ENCODE data around the gene ITPR1. TPM values are rescaled to one million over a fixed set of nuclear protein-coding genes. Genes with fewer than 3 reads are reported as not detected.

The ITPR1 gene
- total and polyA plus RNA-seq, 12 donors: 9.7 to 40.3 (median 18.8) TPM

DNA sequence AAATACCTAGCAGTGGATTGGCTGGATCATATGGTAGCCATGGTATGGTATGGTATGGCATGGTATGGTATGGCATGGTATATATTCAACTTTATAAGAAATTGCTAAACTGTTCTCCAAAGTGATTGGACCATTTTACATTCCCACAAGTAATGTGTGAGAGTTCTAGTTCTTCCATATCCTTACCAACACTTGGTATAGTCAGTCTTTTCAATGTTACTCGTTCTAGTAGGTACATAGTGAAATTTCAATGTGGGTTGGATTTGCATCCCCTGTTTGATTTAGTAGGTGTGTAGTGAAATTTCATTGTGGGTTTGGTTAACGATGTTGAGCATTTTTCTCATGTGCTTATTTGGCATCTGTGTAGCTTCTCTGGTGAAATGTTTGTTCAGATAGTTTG is 154.3 kb downstream of the ITPR1 start:
- peaks cover 0 to 83% (median 15%) of the 10 kb centered on the region in 9 donors for H3K36me3 ChIP-seq
- ATAC-seq: no peak
- WGBS, 2 donors: 98 to 99% methylated on average over 2 of the region's 2 CpGs

DNA sequence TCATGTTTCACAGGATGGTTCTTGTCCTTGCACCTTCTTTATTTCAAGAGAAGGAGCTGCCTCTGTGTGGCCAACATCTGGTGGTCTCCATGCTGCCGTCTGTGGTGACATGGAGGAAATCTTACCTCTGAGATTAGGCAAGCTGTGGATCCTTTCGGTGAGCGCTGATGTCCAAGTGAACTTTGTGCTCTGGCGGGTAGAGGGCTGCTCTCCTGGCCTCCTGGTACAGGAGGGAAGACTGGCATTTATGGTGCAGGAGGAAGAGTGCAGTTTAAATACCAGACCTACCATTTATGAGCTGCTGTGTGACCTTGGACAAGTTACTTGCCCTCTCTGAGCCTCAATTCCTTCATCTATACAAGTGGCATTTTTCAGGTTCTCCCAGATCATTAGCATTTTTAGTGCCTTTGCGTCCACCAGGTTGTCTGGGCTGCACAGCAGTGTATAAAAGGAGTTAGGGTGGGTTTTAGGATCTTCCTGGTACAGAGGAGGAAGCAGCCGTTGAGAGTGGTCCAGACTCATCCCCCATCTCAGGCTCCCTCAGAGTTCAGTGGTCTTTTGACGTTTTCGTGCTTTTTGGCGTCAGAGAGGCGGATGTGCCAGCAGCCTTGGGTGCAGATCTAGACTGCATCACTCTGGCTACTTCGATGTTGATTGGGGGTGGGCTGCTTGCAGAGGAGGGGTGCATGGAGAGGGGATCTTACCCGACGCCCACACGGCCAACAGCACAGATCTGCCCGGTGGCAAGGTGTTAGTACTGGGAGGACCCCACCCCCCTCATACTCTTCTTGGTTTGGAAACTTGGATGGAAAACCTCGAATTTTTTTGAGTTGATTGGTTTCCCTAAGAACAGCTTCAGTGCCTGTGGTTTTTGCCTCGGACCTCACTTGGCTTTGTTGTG is 162.2 kb downstream of the ITPR1 start:
- DNase-seq (no peak), ATAC-seq (peak in 5 of 8 donors; percentile 3 to 25 (median 8))
- no peak overlapping the region for H3K4me3 ChIP-seq
- H3K36me3 ChIP-seq: peaks cover 0 to 76% (median 9%) of the 10 kb centered on the region in 9 donors
- 63 to 68% methylated on average over 17 of the region's 17 CpGs for WGBS, 2 donors
- TF ChIP-seq, protein P1, sequence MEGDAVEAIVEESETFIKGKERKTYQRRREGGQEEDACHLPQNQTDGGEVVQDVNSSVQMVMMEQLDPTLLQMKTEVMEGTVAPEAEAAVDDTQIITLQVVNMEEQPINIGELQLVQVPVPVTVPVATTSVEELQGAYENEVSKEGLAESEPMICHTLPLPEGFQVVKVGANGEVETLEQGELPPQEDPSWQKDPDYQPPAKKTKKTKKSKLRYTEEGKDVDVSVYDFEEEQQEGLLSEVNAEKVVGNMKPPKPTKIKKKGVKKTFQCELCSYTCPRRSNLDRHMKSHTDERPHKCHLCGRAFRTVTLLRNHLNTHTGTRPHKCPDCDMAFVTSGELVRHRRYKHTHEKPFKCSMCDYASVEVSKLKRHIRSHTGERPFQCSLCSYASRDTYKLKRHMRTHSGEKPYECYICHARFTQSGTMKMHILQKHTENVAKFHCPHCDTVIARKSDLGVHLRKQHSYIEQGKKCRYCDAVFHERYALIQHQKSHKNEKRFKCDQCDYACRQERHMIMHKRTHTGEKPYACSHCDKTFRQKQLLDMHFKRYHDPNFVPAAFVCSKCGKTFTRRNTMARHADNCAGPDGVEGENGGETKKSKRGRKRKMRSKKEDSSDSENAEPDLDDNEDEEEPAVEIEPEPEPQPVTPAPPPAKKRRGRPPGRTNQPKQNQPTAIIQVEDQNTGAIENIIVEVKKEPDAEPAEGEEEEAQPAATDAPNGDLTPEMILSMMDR (IDR thresholded peaks at IDR 0.05): no peak
- no peaks in the 10 kb centered on the region for H3K9me3 ChIP-seq
- intact Hi-C loops (cut with DNase I): loop anchor here in 7 of 10 donors (1.0 to 10.0 kb wide), 4 partner anchors 57 to 402 kb away; no protein-coding TSS in a partner anchor
- no peaks in the 10 kb centered on the region for H3K27me3 ChIP-seq
- peak overlapping the region in 1 of 10 donors; percentile 64 for H3K27ac ChIP-seq
- peaks cover 0 to 18% (median 11%) of the 10 kb centered on the region in 9 donors for H3K4me1 ChIP-seq

More for the DNA sequence above, 154.3 kb downstream of the ITPR1 start:
- TF ChIP-seq, protein P1 (IDR thresholded peaks at IDR 0.05): no peak
- intact Hi-C loops (cut with DNase I): no loop called here
- no peak for DNase-seq
- H3K9me3 ChIP-seq: peaks cover 0 to 4% (median 0%) of the 10 kb centered on the region in 11 donors
- H3K27me3 ChIP-seq: no peaks in the 10 kb centered on the region
- H3K4me3 ChIP-seq: no peak overlapping the region
- H3K4me1 ChIP-seq: no peaks in the 10 kb centered on the region
- no peak overlapping the region for H3K27ac ChIP-seq

DNA sequence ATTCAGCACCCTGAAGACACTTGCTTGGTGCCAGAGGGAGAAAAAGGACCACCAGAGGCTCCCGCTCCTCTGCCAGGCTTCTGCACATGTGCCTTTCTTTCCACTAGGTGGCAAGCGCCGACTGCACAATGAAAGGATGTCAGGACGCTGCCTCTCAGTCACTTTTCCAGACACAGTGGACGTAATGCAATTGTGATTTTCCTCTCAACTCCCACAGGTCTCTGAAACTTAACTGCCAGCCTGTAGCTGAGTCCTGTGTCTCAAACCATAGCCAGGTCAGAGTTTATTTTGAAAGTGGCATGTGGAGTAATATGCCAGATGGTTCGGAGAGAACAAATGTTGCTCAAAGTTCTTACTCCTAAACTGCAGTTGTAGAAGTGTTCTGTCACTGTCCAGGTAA is 162.9 kb downstream of the ITPR1 start:
- WGBS, 2 donors: 14 to 20% methylated on average over 6 of the region's 6 CpGs
- H3K4me3 ChIP-seq: no peak overlapping the region
- TF ChIP-seq, protein P1 (IDR thresholded peaks at IDR 0.05): peak; percentile 60 to 91 (median 81)
- peak; percentile 52 to 67 for DNase-seq
- ATAC-seq: peak; percentile 83 to 92 (median 88)
- no peaks in the 10 kb centered on the region for H3K9me3 ChIP-seq
- H3K27me3 ChIP-seq: no peaks in the 10 kb centered on the region
- peaks cover 0 to 81% (median 9%) of the 10 kb centered on the region in 9 donors for H3K36me3 ChIP-seq
- intact Hi-C loops (cut with DNase I): loop anchor here in 7 of 10 donors (1.0 to 10.0 kb wide), 4 partner anchors 56 to 401 kb away; no protein-coding TSS in a partner anchor
- H3K4me1 ChIP-seq: peaks cover 0 to 18% (median 11%) of the 10 kb centered on the region in 9 donors
- peak overlapping the region in 4 of 10 donors; percentile 32 to 64 (median 40) for H3K27ac ChIP-seq

DNA sequence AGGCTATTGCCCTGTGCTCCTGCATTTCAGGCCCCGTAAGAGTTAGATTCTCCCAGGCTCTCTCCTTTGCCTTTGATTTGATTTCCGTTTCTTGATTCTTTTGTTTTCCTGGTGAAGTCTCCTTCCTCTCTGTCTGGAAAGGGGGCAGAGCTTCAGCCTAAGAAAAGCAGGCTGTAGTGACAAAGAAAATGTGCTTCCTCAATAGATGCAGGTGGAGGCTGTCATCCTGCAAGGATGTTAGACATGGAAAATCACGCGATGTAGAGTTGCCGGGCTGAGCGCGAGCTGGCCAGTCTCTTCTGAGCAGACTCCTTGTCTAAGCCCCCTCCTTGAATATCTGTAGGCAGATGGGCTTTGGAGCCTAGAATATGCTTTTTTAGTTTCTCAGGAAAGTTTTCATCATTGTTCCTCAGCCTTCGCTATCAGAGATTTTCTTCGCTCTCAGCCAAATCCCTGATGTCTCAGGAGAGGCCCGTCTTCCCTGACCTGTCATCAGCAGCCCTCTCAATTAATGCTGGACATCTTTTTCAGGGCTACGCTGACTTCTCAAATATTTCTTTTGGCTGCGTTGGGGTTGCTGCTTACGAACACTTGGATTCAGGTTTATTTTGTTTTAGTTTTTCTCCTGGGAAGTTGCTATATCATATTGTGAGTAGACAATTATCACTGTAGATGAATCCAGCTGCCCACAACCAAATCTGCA is 163.6 kb downstream of the ITPR1 start:
- ATAC-seq: peak in 6 of 8 donors; percentile 25 to 62 (median 58)
- no peak overlapping the region for H3K4me3 ChIP-seq
- no peaks in the 10 kb centered on the region for H3K27me3 ChIP-seq
- H3K9me3 ChIP-seq: no peaks in the 10 kb centered on the region
- DNase-seq: peak in 1 of 2 donors; percentile 28
- peaks cover 0 to 81% (median 9%) of the 10 kb centered on the region in 9 donors for H3K36me3 ChIP-seq
- TF ChIP-seq, protein P1 (IDR thresholded peaks at IDR 0.05): no peak
- WGBS, 2 donors: 55 to 59% methylated on average over 13 of the region's 13 CpGs
- intact Hi-C loops (cut with DNase I): loop anchor here in 7 of 10 donors (1.0 to 10.0 kb wide), 4 partner anchors 56 to 401 kb away; no protein-coding TSS in a partner anchor
- H3K4me1 ChIP-seq: peaks cover 0 to 18% (median 11%) of the 10 kb centered on the region in 9 donors
- peak overlapping the region in 5 of 10 donors; percentile 32 to 64 (median 42) for H3K27ac ChIP-seq

Data from heart right ventricle (tissue), 16 donors.